Smooth muscle cell (in vitro differentiated cells): ENCODE data around the gene IYD. TPM values are rescaled to one million over a fixed set of nuclear protein-coding genes. Genes with fewer than 3 reads are reported as not detected.

Source experiments
- DNase-seq: peaks from one replicate; lab custom pipeline; 2025; ENCODE audit not compliant: unreplicated experiment; lab: John Stamatoyannopoulos, UW
- H2AFZ ChIP-seq: fragments of 200-600 bp; sonication (generic); 2 replicates; pipeline ENCODE4 v1.6.0; 2016; ENCODE audit warnings: antibody characterized with exemption, low read depth, mild to moderate bottlenecking
- H3F3A ChIP-seq: fragments of 200-600 bp; sonication (generic); 2 replicates; pipeline ENCODE4 v1.6.0; 2017; ENCODE audit warnings: antibody characterized with exemption, low read depth
- H3K27ac ChIP-seq: fragments of 200-600 bp; sonication (generic); 2 replicates; pipeline ENCODE4 v1.5.1; 2016; ENCODE audit warnings: low read depth, mild to moderate bottlenecking
- H3K27me3 ChIP-seq: fragments of 200-600 bp; sonication (generic); 2 replicates; pipeline ENCODE4 v1.6.1; 2016; ENCODE audit warnings: low read depth, mild to moderate bottlenecking
- H3K36me3 ChIP-seq: fragments of 200-600 bp; sonication (generic); 2 replicates; pipeline ENCODE4 v1.5.1; 2016; ENCODE audit warnings: low read depth
- H3K4me1 ChIP-seq: fragments of 200-600 bp; sonication (generic); 2 replicates; pipeline ENCODE4 v1.5.1; 2016; ENCODE audit warnings: low read depth
- H3K4me2 ChIP-seq: fragments of 200-600 bp; sonication (generic); 2 replicates; pipeline ENCODE4 v1.6.0; 2016; ENCODE audit warnings: mild to moderate bottlenecking
- H3K4me3 ChIP-seq: fragments of 200-600 bp; sonication (generic); 2 replicates; pipeline ENCODE4 v1.5.1; 2016; ENCODE audit warnings: mild to moderate bottlenecking
- H3K79me2 ChIP-seq: fragments of 200-600 bp; sonication (generic); 2 replicates; pipeline ENCODE4 v1.6.0; 2016; ENCODE audit warnings: low read depth, mild to moderate bottlenecking
- H3K9ac ChIP-seq: fragments of 200-600 bp; sonication (generic); 2 replicates; pipeline ENCODE4 v1.6.0; 2016; ENCODE audit warnings: low read depth
- H3K9me3 ChIP-seq: fragments of 200-600 bp; sonication (generic); replicated peaks from 2 replicates; pipeline ENCODE4 v1.5.1; 2016; ENCODE audit warnings: low read depth
- H4K20me1 ChIP-seq: fragments of 200-600 bp; sonication (generic); 2 replicates; pipeline ENCODE4 v1.6.0; 2016; ENCODE audit warnings: low read depth
- CTCF ChIP-seq: fragments of 200-600 bp; sonication (generic); IDR thresholded peaks from 2 replicates; pipeline ENCODE4 v1.5.1; 2017; ENCODE audit warnings: borderline replicate concordance, mild to moderate bottlenecking, antibody characterized with exemption; ENCODE audit not compliant: insufficient read depth, poor library complexity, severe bottlenecking
- WGBS: methylation state at CpG from one replicate; pipeline ENCODE4 v1.1.7; 2016; ENCODE audit warnings: low lambda C conversion rate; 5-methylcytosine and 5-hydroxymethylcytosine counted together
- polyA plus RNA-seq: library from polyadenylated mRNA; unstranded; fragments of >200 nt; fragmentation: Nextera tagmentation; extraction: Ambion mirVana; gene quantifications from 2 replicates; pipeline ENCODE4 v1.2.1, GENCODE V29; 2016
- total RNA-seq: library from RNA; depleted of rRNA; stranded (reverse); fragments of >200 nt; gene quantifications from 2 replicates; pipeline ENCODE4 v1.2.3, GENCODE V29; 2014

IYD gene
- total and polyA plus RNA-seq, 2 experiments from 2014 or later: not detected

- Histone ChIP-seq H3K27me3 (no peaks in the 10 kb centered on the region), H3K4me1 (peaks cover 3% of the 10 kb centered on the region), H3K79me2 (no peaks in the 10 kb centered on the region), H3K9me3 (no peaks in the 10 kb centered on the region), H3K4me2 (no peak overlapping the region), H3K9ac (no peak overlapping the region), H3K27ac (no peak overlapping the region), H4K20me1 (no peaks in the 10 kb centered on the region), H3K4me3 (no peak overlapping the region), H3K36me3 (no peaks in the 10 kb centered on the region), H3F3A (no peaks in the 10 kb centered on the region), H2AFZ (no peak overlapping the region)
- no peak for TF ChIP-seq CTCF
- 95% methylated on average over 6 of the region's 6 CpGs for WGBS
- DNase-seq: no peak
Measured at GRCh38 chr6:150328744-150329405, 39.9 kb upstream of the IYD start.

- H3K4me1 ChIP-seq: peaks cover 7% of the 10 kb centered on the region
- no peaks in the 10 kb centered on the region for H3K36me3 ChIP-seq
- no peak for DNase-seq
- no peaks in the 10 kb centered on the region for H3F3A ChIP-seq
- no peaks in the 10 kb centered on the region for H3K79me2 ChIP-seq
- H3K9me3 ChIP-seq: no peaks in the 10 kb centered on the region
- H3K27ac ChIP-seq: no peak overlapping the region
- TF ChIP-seq CTCF: no peak
- no peaks in the 10 kb centered on the region for H4K20me1 ChIP-seq
- H3K4me2 ChIP-seq: no peak overlapping the region
- H2AFZ ChIP-seq: no peak overlapping the region
- H3K9ac ChIP-seq: no peak overlapping the region
- no peak overlapping the region for H3K4me3 ChIP-seq
- H3K27me3 ChIP-seq: no peaks in the 10 kb centered on the region
Measured at GRCh38 chr6:150331344-150331743, 37.5 kb upstream of the IYD start.

DNA sequence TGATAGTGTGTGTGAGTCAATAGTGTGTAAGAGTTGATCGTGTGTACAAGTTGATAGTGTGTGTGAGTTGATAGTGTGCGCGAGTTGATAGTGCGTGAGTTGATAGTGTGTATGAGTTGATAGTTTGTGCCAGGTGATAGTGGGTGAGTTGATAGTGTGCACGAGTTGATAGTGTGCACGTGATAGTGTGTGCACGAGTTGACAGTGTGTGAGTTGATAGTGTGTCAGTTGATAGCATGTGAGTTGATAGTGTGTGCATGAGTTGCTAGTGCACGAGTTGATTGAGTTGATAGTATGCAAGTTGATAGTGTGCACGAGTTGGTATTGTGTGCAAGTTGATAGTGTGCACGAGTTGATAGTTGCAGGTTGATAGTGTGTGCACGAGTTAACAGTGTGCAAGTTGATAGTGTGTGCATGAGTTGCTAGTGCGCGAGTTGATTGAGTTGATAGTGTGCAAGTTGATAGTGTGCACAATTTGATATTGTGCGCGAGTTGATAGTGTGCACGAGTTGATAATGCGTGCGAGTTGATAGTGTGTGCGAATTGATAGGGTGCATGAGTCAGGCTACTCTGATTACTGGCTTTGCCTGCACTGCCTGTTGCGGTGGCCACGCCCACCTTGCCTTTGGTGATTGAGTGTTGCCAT, 35.8 kb upstream of the IYD start:
- whole genome bisulfite sequencing: 97% methylated on average over 21 of the region's 21 CpGs
- Histone ChIP-seq H3K27me3 (no peaks in the 10 kb centered on the region), H3F3A (no peaks in the 10 kb centered on the region), H3K9ac (no peak overlapping the region), H3K4me3 (no peak overlapping the region), H3K79me2 (no peaks in the 10 kb centered on the region), H3K4me1 (peaks cover 7% of the 10 kb centered on the region), H2AFZ (no peak overlapping the region), H3K27ac (no peak overlapping the region), H3K9me3 (no peaks in the 10 kb centered on the region), H3K4me2 (no peak overlapping the region), H3K36me3 (no peaks in the 10 kb centered on the region), H4K20me1 (no peaks in the 10 kb centered on the region)
- no peak for TF ChIP-seq CTCF
- DNase-seq: no peak

DNA sequence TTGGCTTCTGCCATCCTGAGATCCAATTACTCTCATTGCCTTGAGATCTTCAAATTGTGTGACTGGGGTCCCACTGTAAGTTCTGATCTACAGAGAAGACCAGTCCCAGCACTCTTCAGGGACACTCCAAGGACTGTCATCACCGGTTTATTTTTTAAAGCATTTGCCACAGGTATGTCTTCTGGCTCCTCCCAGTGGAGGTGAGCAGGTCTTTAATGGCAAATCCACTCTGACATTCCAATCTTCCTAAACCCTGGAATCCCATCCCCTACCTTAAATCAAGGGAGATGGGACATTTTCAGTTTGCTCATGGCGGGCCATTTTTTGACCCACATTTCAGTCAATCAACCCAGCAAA, 35.2 kb upstream of the IYD start:
- Histone ChIP-seq H3K4me2 (no peak overlapping the region), H3K4me1 (peaks cover 7% of the 10 kb centered on the region), H3K9ac (no peak overlapping the region), H3K4me3 (no peak overlapping the region), H2AFZ (no peak overlapping the region), H3K9me3 (no peaks in the 10 kb centered on the region), H3K27ac (no peak overlapping the region), H3K36me3 (no peaks in the 10 kb centered on the region), H3K79me2 (no peaks in the 10 kb centered on the region), H4K20me1 (no peaks in the 10 kb centered on the region), H3F3A (no peaks in the 10 kb centered on the region), H3K27me3 (no peaks in the 10 kb centered on the region)
- DNase-seq: no peak
- no peak for TF ChIP-seq CTCF
- WGBS: 91% methylated on average over 2 of the region's 2 CpGs
